Activated CD4-positive, alpha-beta T cell treated with anti-CD3 and anti-CD28 coated beads, Interleukin-2, amount 50 U/mL, for 24 hours (primary cell): Measurements from ENCODE around the gene FBXW12.

Experiments
- DNase-seq, 2 donors: peaks; one replicate each; pipeline ENCODE4 v3.0.0-alpha.2; 2020; ENCODE audit warnings: low read depth in 1 of 2, low spot score in 1 of 2

The FBXW12 gene

DNA sequence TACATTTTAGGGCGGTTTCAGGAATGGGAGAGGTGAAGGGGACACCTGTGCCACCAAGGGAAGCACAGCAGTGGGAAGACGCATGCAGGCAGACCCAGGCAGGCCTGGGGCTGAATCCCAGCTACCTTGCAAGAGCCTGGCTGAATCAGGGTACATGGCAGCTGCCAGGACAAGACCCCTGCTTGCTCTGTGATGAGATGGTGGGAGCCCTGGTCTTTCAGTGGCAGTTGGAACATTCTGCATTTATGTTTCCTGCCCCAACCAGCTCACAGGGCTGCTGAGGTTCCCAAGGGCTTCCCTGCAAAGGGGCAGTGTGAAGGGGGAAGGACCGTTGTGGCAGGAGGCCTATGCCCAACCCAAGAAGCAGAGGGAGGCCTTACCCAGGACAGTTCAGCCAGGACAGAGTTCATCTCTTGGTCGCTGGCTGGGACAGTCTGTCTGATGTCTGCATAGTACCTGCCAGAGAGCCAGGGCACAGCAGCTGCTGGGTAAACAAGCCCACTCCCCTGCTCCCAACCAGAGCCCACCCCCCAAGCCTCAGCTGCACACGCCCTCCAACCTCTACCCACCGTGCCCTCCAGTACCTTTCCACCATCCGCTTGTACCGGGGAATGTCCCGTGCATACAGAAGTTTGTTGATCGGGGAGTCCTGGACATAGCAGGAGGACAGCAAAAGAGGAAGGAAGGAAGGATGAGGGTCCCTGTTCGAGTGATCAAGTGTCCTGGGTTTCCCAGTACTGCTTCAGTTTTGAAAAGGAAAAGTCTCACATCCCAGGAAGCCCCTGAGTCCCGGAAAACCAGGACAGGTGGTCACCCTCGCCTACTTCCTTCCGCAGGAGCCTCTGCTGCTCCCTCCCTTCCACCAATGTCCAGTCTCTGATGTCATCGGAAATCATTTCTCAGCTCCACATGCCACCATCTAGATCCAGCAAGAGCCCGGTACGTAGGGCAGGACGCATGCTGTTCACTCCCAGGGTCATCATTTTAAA lies 34.7 kb downstream of the FBXW12 start:
- DNase-seq, result no peak

DNA sequence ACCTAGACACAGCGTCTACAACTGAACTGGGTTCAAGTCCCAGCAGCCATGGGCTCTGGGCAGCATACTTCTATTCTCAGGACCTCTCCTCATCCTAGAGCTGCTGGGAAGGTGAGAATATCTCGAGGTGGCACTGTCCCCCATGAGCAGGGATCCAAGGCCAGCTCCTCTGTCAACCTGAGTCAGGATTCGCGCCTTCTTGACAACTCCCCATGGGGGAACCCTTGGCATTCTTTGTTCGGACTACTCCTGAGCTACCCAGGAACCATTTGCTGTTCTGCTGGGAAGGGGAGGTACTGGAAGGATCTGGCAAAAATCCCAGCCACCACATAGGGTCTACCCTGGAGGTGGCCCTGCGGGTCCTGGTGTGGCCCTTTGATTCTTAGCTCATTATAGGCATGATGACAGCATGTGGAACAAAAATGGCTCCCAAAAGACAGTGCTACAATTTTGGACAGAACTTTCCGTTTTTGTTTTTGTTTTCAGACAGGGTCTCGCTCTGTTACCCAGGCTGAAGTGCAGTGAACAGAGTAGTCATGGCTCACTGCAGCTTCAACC lies 35.6 kb downstream of the FBXW12 start:
- no peak for DNase-seq

DNA sequence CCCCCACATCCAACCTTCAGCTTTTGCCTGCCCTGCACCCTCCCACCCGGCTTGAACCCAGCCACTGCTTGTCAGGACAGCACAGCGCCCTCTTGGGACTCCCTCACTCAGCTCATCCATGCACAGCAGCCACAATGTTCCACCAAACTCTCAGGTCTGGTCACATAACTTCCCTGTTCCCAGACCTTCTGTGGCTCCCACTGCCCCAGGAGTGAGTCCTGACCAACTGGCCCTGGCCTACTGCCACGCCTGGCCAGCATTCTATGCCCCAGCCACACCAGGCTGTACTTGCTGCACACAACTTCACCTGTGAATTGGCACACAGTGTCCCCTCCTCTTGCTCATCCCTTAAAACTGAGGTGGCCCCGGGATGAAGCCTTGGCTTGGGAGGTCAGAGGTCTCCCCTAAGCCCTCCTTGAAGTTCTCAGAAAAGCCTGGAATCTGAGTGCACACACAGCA lies 36.8 kb downstream of the FBXW12 start:
- DNase-seq, result no peak

DNA sequence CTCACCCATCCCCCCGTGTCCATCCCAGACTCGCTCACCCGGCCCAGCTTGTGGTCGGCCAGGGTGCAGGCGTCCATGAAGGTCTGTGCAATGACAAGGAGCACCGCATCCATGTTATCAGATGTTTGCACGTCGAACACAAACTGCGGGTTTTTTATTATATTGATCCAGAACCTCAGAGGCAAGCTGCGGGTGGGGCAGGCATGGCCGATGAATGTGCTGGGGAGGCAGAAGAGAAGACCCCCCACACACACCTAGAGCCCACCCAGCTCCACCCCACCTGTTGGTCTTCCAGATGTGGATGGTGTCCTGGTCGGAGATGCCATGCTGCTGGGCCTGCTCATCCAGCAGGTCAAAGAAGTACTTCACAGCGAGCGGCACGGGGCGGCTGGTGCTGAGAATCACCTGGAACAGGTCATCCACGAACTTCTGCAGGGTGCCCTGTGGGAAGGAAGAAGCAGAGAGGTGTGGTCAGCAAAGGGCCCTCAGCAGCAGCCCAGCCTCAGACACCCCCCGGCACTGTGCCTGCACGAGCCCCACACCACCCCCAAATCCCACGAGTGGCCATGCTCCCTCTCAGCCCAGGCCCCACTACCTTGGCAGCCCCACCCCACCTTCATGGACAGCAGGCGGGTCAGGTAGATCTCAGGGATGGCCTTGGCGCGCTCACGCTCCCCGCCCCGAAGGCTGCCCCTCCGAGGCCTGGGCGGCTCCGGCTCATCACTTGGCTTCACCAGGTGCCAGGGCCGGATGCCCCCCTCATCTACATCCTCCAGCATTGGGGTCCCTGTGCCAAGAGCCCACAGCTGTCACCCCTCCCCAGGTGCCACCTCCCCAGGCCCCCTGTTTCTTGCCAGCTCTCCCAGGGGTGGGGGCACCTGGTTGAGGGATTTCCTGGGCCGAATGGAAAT lies 37.5 kb downstream of the FBXW12 start:
- no peak for DNase-seq

DNA sequence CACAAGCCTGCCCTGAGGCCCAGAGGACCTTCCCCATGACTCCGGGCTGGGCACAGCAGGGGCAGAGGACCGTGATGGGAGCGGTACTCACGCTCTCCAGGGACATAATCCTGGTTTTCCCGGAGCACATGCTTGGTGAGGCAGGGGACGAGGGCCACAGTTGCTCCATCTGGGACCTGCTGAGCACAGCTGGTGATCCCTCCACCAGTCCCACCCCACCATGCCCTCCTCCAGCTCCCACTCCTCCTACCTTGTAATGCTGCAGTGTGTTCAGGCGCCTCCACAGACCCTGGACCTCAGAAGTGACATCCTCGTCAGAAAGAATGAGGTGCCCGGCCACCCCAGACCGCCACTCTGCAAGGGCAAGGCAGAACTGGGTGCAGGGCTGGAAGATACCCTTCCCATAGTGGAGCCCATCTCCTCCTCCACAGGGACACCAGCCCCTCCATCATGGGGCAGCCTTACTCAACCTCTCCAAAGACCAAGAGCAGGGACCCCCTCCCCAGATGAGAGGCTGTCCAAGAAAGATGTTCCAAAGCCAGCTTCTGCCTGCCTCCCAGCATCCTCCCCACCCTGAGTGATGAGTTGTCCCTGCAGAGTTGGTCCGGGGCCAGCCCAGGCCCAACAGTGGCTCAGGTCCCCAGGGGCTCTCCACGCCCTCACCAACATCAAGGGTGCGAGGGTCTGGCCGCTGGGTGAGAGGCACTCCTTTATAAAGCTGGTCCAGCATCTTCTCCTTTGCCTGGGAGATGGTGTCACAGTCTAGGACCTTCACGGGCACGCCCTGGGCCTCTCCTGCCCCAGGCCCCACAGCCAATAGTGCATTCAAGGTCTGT lies 38.4 kb downstream of the FBXW12 start:
- no peak for DNase-seq

DNA sequence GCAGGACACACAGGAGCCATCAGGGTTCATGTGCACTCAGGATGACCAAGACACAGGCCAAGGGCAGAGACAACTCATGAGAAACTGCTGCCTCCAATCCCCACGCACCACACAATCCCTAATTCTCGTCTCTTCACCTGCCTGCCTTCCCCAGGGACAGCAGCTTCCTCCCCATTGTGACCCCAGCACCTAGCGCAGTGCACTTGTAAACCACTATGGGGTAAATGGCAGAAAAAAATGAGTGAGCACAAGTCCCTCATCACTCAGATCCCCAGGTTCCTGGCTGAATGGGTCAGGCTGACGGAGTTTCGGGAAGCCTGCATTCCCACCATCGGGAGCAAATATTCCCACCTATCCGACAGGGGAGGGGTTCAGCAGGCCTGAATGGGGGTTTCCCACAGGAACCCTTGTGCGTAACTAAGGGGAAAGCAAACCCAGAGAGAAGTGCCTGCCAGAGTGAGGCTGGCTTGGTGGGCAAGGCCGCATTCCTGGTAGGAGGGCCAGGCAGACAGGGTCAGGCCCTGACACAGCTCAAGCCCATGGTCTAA lies 39.1 kb downstream of the FBXW12 start:
- no peak for DNase-seq

DNA sequence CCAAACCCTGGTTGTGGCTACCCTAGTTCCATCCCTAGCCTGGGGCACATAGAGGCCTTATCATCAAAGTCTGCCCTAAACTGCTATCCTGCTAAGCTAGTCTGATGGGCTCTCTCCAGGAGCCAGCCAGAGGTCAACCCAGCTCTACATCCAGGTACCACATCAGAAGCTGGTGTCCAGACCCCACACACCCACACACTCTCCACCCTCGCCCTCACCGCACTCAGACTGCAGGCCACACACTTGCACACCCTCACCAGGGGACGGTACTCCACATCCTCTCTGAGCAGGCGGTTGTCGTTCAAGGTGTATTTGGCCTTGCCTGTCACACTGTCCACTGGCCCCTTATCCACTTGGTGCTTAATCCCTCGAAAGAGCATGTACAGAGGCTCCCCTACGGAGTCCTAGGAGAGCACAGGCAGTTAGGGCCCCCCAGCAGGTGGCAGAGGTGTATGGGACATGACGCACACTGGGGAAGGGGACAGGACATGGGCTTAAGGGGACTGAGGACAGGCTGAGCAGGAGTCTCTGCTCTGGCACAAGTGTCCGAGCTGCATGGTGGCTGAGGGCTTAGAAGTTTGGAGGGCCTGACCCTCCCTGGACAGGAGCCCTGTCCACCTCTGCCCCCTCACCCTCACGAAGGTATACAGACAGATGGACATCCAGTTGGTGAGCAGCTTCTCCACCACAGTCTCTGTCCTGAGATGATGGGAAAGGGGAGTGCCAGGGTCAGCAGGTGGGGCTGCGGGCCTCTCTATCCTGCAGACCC lies 39.8 kb downstream of the FBXW12 start:
- no peak for DNase-seq

DNA sequence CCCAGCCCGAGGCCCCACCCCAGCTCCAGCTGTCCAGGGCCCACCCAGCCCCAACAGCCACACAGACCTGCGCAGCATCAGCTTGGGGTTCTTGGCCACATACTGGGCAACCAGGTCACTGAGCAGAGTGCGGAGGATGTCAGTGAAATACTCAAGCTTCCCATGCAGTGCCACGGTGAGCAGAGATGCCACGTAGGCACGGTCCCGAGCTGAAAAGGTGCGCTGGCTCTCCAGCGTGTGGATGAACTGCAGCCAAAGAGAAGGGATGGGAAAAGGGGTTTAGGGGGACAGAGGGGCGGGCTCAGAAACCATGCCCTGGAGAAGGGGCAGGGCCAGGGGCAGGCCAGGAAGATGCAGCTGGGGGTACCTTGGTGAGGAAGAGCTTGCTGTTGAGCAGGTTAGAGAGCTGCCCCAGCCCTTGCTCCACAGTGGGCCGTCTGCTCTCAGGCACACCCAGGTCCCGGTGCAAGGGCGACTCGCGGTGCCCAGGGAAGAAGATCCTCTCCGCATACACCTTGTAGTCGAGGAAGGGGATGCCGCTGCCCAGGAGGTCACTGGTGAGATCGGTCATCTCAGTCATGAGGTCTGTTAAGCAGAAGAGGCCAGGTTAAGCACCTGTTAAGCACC lies 40.5 kb downstream of the FBXW12 start:
- no peak for DNase-seq

DNA sequence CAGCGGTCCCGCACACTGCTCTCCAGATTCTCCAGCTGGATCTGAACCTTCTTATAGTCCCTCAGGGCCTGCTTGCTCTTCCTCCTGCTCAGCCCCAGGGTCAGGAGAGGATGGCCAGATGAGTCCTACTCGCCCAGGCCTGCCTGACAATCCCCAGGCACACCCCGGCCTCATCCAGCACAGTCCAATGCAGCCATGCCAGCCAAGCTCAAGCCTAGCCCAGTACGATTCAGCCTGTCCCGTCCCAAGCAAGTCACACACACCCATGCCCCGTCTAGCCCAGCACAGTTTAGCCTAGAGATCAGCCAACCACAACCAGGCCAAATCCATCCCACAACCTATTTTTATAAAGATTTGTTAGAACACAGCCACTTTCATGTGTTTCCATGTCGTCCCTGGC lies 41.1 kb downstream of the FBXW12 start:
- no peak for DNase-seq

DNA sequence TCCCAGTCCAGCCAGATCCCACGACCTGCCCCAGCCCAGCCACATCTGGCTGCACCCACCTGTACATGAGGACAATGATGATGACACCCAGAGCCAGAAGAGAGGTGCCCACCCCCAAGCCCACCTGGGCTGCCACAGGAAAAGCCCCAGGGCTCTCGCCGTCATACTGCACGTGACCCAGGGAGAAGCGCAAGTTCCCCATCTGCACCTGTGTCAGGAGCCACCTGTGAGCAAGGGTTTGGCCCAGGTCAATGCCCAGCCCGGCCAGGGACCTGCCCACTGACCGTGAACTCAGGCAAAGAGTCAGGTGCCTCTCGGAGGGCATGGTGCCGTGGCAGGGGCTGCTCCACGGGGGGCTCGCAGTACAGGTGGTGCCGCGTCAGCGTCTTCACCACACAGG lies 41.6 kb downstream of the FBXW12 start:
- DNase-seq, result no peak

DNA sequence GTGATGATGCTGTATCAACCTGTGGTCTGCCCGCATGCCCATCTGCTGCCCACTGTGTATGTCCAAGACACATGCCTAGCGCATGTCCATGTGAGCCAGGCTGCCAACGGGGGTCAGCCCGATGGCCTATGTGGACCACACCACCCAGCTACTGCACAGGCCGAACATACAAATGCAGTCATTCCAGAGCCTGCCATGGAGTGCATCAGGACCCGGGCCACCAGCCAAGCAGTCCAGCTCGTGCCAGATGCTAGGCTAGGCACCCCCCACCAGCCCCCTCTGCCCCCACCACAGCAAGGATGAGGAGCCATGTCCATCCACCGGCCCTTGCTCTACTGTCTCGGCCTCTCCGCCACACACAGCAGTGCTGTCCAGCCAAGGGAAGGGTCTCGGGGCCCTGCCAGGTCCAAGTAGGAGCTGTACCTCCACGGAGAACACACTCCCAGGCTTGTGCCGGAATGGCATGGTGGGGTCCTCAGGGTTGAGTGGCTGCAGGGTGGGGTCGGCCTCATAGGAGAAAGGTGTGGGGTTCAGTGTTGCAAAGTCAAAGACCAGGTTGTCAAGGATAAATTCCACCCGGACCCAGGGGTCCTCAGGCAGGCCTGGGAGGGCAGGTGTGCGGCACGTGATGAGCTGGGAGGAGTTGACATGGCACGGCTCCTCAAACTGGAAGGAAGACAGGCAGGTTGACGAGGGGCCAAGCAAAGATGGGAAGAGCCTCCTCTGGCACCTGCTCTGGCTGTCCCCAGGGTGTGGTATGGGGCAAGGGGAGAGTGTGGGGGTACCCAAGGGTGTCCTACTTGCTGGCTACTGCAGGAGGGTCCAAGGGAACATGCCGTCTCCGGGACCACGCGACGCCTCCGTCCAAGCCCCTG lies 42.6 kb downstream of the FBXW12 start:
- no peak for DNase-seq

DNA sequence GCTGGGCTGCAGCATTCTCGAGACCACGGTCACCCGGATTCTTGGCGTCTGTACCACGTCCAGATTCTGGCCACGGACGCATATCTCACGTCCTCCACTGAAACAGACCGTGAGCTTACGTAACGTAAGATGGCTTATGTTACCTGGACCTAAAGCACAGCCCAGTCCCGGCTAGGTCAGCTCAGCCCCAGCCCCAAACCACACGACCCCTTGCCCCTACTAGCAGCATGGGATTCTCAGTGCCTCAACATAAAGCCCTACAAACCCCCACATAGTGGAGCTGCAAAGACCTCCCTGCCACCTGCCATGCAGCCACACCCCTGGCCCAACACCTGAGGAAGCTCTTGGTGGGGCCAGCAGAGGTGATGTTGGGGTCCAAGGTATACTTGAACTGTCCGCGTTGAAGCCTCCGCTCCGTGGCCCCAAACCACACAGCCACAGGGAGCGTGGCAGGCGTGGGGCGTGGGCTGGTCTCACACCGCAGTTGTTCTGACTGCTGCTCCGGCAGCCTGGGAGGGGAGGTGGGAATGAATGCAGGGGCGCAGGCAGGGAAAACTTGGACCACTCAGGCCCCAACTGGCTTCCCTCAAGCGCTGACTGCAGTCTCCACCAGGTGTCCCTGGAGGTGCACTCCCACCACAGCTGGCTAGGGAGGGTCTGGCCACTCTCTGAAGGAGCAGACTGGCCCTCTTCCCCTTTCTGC lies 43.4 kb downstream of the FBXW12 start:
- no peak for DNase-seq

DNA sequence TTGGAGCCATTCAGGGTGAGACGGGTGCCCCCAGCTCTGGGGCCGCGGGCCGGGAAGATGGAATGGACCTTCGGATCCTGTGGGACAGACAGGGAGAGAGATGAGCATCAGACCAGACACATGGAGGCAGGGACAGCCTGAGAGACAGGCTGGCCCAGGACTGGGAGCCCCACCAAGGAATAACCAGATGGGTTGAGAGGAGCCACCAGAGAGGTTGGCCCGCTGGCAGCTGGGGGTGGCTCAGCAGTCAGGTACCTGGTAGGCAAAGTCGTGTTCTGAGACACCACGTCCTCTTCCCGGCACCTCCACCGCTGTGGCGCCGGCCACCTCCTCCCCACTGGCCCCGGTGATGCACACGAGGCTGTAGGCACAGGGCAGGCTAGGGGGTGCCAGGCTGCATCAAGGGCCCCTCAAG lies 44.1 kb downstream of the FBXW12 start:
- no peak for DNase-seq

DNA sequence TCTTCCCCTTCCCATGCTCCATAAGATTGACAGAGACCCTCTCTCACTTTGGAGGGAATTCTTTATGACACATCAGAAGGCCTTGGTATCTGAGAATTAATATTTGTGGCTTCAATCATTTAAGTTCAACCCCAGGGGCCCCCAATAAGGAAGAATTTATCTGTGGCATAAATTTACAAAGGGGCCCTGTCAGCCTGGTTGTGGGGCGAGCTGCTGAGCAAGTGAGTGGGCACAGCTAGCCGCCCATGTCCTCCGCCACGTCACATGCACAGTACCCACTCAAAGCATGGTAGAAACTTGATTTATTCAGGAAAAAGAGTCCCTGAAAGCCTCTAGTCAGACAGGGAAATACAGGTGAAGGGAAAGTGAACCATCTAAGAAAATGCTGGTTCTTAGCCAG lies 44.5 kb downstream of the FBXW12 start:
- no peak for DNase-seq

DNA sequence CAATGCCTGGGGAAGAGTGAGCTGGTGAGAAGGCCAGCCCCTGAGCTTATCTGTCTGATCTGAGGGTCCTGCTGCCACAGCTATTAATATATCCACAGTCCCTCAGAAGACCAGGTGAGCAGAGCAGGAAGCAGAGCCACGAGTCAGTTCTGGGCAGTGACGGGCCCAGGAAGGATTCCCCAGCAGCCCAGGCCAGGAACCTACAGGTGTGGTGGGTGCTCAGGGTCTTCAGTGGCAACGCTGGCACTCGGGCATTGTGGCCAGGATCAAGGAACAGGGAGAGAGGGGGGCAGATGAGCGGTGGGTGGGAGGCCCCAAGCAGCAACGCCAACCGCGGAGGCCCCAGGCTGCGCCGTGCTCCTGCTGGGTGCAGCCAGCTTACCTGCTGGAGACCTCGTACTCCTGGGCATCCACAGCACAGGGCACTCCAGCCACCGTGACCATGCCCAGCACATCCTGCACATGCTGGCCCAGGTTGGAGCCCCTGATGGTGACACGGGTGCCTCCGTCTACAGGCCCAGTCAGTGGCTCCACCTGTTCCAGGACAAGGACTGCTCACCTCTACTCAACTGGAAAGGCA lies 45.6 kb downstream of the FBXW12 start:
- no peak for DNase-seq

DNA sequence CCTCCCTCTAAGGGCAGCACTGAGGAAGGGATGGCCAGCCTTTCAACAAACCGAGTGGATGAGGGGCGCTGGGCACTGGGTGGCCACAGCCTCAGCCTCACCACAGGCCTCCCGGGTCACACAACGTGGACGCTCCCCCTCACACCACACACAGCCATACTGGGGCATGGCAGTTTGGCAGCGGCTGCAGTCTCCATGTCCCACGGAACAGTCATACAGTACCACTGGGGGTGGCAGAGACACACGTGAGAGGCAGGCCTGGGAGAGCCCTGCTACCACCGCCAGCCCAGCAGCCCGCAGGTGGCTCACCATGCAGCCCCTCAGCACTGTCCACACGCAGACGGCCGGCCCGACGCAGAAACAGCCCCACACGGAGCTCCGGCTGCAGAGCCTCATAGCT lies 46.1 kb downstream of the FBXW12 start:
- DNase-seq, result no peak

DNA sequence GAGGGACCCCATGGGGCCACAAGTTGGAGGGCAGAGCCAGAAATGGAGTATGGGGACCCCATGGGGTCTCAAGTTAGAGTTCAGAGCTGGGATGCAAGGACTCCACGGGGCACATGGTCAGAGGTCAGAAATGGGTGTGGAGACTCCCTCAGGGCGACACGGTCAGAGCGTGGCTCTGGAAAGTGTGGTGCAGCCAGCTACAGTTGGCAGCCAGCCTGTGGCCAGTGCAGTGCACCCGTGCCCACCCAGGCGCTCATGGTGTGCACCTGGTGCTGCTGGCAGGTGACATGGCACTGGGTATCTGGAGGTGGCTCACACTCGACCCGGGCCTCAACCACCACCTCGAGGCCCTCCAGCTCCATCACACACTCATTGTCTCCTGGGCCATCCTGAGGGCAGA lies 46.6 kb downstream of the FBXW12 start:
- no peak for DNase-seq
